Measurements from ENCODE around the gene MAD2L1.

Gene MAD2L1

GRCh38 chr4:120062663-120063195 is 3.9 kb downstream of the MAD2L1 start:
- no peak for DNase-seq

- DNase-seq = no peak
Measured at GRCh38 chr4:120059036-120059435, 7.6 kb downstream of the MAD2L1 start.

DNA sequence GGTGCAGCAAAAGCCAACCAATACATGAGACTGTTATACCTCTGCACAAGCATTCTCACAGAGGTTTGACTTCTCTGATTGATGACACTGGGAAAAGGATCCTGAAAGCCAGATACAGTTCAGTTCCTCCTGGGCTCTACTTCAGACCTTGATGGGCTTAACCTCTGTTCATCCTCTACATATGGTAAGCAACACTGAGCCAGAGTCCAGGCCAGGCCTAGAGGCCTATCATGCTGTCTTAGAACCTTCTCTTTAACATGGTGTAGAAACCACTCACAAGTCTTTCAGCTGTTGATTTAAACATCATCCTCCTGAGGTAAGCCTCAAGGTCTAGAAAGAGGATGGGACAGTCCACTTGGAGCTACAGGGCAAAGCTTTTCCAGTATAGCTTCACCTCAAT is 9.2 kb downstream of the MAD2L1 start:
- DNase-seq = no peak

DNA sequence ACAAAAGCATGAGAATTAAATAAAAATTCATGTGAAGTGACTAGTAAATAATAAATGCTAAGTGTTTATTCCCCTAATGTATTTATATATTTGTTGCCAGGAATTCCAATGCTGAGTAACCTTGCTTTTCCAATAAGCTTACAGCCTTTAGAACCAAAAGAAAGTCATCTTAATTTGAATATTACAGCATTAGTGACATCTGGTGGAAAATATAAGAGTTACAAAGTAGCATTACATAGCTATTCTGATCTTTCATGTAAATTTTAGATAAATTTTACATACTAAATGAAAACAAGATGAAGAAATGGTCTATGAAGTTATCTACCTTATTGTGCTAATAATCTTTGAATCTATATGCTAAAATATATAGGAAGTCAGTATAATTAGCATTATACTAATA is 10.4 kb downstream of the MAD2L1 start:
- no peak for DNase-seq

DNA sequence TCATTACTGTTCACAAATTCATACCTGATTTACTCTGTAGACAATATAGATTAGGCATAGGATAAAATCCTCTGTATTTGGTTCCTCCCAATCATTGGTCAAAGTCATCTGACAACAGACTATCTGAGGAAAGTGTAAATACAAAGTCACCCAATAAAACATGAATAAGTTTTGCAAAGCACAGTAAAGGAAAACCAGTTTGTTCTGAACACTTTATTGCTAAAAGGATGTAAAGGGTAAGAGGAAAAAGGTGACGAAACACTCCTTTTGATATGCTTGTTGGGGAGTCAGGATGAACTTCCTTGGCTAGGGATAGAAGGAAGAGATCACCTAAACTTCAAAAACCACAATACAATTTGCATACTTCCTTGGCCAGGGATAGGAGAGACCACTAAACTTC is 10.9 kb downstream of the MAD2L1 start:
- DNase-seq = no peak

DNA sequence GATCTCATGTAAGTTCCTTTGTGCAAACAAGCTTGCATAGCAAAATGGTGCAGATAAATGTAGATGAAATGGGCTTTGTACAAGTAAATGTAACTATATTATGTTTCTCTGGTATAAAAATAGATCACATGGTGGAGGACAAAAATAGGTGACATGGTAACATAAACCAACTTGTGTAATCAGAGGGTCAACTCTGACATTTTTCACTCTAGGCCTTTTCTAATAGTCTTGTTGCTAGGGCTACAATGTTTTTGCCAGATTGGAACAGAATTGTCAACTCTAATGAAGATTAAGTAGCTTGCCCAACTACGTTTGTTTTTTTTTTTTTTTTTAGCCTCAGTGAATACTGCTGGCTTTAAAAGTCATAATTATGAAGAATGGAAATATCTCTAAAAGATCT is 11.5 kb downstream of the MAD2L1 start:
- DNase-seq = no peak

- no peak for DNase-seq
Measured at GRCh38 chr4:120053911-120054310, 12.7 kb downstream of the MAD2L1 start.

DNA sequence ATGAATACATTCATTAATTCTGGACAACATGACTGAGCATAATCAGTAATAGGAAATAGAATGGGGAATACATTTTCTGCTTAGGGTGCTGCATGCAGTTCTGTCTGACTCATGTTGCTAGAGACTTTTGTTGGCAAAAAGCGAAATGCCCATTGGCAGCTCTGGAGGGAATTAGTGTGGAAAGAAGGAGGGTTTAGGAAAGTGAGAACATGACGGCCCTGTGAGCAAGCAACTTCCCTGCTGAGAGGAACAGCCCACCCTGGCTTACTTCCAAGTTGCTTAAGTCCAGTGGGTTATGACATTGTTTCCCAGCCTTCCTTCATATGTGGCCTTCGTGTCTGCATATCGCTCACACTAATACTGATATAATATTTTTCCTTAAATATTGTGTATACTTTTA is 13.8 kb downstream of the MAD2L1 start:
- DNase-seq = no peak

DNA sequence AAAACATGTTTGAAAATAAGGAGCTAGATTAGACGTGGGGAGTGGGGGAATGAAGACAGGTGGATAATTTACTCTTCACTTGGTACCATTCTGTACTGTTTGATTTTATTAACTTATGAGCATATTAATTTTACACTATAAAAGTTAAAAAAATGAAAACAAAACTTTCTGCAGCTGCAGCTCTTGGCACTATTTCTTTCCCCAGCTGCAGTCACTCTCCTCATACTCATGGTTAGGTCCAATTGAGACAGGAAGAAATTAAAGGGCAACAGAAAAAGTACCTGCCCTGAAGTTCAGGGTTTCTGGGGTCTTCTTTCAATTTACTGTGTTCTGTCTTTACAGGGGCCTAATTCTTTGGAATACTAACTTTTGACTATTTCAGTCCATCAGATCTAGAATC is 15.4 kb downstream of the MAD2L1 start:
- no peak for DNase-seq

DNA sequence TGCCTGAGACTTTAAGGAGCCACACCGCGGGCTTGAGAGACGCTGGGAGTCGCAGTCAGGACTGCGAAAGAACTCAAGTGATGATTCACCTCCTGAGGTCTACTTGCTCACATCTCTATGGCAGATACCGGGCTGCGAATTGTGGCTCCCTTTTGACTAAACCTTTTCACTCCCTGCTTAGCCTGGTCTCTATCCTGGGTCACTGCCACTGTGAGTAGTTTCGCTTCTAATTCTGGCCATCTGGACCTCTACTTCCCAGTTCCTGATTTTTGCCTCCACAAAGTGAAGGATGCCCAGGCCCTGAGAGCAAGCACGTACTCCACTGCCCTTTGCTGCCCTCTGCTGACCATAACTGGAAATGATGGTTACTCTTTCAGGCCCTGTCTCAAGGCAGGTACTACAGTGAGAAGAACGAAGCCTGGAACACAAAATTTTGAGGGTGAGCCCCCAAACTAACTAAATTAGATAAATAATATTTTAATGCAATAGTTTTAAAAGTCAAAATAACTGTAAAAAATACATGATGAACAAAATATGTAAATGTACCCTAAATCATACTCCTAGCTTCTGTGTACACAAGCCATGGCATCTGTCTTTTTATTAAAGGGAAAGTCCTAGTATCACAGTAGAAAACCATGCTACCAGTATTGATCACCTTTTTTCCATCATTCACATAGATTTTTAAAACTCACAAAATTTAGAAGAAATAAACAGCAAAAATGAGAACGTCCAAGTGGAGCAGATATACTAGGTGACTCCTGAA is 16.7 kb downstream of the MAD2L1 start:
- DNase-seq = peak; percentile 67

DNA sequence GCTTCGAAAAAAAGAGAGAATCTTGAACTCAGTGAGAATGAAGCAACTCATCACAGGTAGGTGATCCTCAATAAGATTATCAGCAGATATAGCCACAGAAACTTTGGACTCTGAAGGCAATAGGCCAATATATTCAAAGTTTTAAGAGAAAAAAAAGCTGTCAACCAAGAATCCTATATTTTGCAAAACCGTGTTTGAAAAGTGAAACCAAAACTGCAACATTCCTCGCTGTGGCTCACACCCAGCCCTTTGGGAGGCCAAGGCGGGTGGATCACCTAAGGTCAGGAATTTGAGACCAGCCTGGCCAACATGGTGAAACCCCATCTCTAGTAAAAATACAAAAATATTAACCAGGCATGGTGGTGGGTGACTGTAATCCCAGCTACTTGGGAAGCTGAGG is 22.8 kb downstream of the MAD2L1 start:
- no peak for DNase-seq

DNA sequence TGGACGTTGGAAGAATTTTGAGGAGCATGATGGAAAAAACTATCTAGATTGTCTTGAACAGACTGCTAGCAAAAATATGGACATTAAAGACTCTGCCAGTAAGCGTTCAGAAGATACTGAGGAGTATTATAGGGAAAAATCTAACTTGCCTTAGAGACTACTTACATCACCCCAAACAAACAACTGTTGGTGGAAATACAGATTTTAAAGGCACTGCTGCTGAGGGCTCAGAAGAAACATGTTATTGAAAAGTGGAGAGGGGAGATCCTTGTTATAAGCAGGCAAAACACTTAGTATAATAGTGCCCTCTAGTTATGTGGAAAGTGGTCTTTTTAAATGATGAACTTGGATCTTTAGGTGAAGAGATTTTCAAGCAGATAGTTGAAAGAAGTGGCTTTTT is 29.2 kb downstream of the MAD2L1 start:
- no peak for DNase-seq

DNA sequence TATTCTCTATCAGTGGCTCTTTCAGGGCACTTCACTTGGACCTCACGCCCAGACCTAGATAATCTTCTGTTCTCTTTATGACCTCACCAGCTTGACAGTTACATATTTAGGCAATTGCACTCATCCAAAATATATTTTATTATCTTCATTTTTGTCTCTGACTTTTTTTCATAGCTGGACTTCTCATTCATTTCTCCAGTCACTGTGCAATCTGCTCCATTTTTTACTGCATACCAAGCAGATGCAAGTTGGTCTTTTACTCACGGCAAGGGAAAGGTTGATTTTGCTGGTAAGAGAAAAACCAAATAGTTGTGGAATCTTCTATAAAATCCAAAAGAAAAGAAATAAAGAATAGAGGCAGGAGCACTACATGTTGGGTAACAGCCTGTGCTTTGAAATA is 31.7 kb downstream of the MAD2L1 start:
- no peak for DNase-seq

GRCh38 chr4:120026853-120027252 is 39.8 kb downstream of the MAD2L1 start:
- DNase-seq = no peak

GRCh38 chr4:120025516-120025915 is 41.1 kb downstream of the MAD2L1 start:
- DNase-seq = no peak

GRCh38 chr4:120018786-120019185 is 47.9 kb downstream of the MAD2L1 start:
- no peak for DNase-seq

GRCh38 chr4:120017939-120018692 is 48.5 kb downstream of the MAD2L1 start:
- no peak for DNase-seq

GRCh38 chr4:120011725-120012124 is 54.9 kb downstream of the MAD2L1 start:
- DNase-seq = no peak

- DNase-seq = no peak
Measured at GRCh38 chr4:120010646-120011045, 56.0 kb downstream of the MAD2L1 start.

DNA sequence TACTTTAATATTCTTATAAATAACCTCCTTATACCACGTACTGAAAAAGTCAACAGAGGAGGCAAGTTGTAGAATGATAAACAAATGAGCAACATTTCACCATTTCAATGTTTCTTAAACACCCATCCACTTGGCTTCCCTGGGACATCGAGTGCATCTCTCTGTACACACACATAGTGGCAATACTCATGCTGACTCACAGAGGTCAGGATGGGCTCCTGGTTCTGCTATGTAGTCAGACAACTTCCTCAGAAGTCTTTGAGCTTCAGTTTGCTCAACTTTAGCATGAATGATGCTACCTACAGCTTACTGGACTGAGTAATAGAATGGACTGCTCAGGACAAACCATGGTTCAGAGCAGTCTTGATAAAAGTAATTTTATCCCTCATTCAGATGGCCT is 56.9 kb downstream of the MAD2L1 start:
- no peak for DNase-seq

DNA sequence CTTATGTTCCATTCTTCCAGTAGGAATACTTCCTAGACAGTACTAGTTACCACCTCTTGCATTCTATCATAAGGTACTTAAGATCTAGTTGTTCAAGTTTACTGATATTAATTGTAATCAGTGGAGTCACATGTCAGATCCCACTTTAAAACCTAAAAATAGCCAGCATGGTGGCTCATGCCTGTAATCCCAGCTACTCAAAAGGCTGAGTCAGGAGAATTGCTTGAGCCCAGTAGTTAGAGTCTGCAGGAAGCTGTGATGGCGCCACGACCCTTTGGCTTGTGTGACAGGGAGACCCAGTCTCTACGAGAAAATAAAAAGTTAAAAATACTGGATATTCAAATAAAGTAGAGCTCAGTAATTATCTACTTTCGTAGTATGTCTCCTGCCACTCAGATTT is 57.7 kb downstream of the MAD2L1 start:
- no peak for DNase-seq

- DNase-seq = no peak
Measured at GRCh38 chr4:120007896-120008436, 58.7 kb downstream of the MAD2L1 start.

GRCh38 chr4:120007191-120007871 is 59.3 kb downstream of the MAD2L1 start:
- DNase-seq = no peak

Data from right kidney (tissue), 1 donor.